OCI-LY7 (cell line): Measurements from ENCODE around the gene NEAT1. TPM values are rescaled to one million over a fixed set of nuclear protein-coding genes. Genes with fewer than 3 reads are reported as not detected.

Experiments
- BruUV-seq: library from RNA; stranded (reverse); fragments of 400-500 nt; replicated peaks from 2 replicates; lab custom pipeline; 2021; lab: Mats Ljungman, UMichigan
- CTCF ChIA-PET: fragments of 300-600 bp; sonication (Branson Sonifier 250); formaldehyde crosslinking; loops from one replicate; lab custom pipeline; 2022; ENCODE audit warnings: antibody characterized with exemption; ENCODE audit not compliant: unreplicated experiment; lab: Charles Lee
- POLR2A ChIA-PET: fragments of 300-600 bp; sonication (Branson Sonifier 250); formaldehyde crosslinking; loops from one replicate; lab custom pipeline; 2022; ENCODE audit warnings: antibody characterized with exemption; lab: Charles Lee
- DNase-seq: peaks from one replicate; pipeline ENCODE4 v3.0.0-alpha.2; 2015; ENCODE audit warnings: low spot score
- H2AFZ ChIP-seq: fragments of 200-600 bp; sonication (generic), shearing (Covaris generic); 2 replicates; pipeline ENCODE4 v1.6.1; 2014; ENCODE audit warnings: mild to moderate bottlenecking, antibody characterized with exemption, low read length, moderate library complexity
- H3K27ac ChIP-seq: fragments of 200-600 bp; sonication (generic); 2 replicates; pipeline ENCODE4 v1.5.1; 2014; ENCODE audit warnings: mixed run types, low read depth, mild to moderate bottlenecking, moderate library complexity, low read length, inconsistent platforms; ENCODE audit not compliant: poor library complexity, severe bottlenecking
- H3K36me3 ChIP-seq: fragments of 200-600 bp; sonication (generic); 2 replicates; pipeline ENCODE4 v1.6.1; 2014; ENCODE audit warnings: mild to moderate bottlenecking, antibody characterized with exemption, low read length, moderate library complexity, mixed read lengths; ENCODE audit not compliant: insufficient read depth
- H3K4me1 ChIP-seq: fragments of 200-600 bp; sonication (generic); 2 replicates; pipeline ENCODE4 v1.5.1; 2014; ENCODE audit warnings: mild to moderate bottlenecking, low read length; ENCODE audit not compliant: insufficient read depth, poor library complexity, severe bottlenecking
- H3K4me2 ChIP-seq: fragments of 200-600 bp; sonication (generic); 2 replicates; pipeline ENCODE4 v1.6.1; 2014; ENCODE audit warnings: mild to moderate bottlenecking, low read length
- H3K4me3 ChIP-seq: fragments of 200-600 bp; sonication (generic); 2 replicates; pipeline ENCODE4 v1.5.1; 2014; ENCODE audit warnings: mild to moderate bottlenecking, low read depth, low read length; ENCODE audit not compliant: poor library complexity, severe bottlenecking
- H3K79me2 ChIP-seq: fragments of 200-600 bp; sonication (generic); 2 replicates; pipeline ENCODE4 v1.6.1; 2016; ENCODE audit warnings: low read depth, mild to moderate bottlenecking, low read length, moderate library complexity, mixed read lengths; ENCODE audit not compliant: insufficient read depth
- H3K9me2 ChIP-seq: fragments of 200-600 bp; sonication (generic); 2 replicates; pipeline ENCODE4 v1.6.1; 2016; ENCODE audit warnings: mild to moderate bottlenecking, low read length, mixed read lengths; ENCODE audit not compliant: insufficient read depth
- H3K9me3 ChIP-seq: fragments of 200-600 bp; sonication (generic); 2 replicates; pipeline ENCODE4 v1.6.1; 2014; ENCODE audit warnings: mild to moderate bottlenecking, mixed run types, low read length, mixed read lengths
- H4K20me1 ChIP-seq: fragments of 200-600 bp; sonication (generic); 2 replicates; pipeline ENCODE4 v1.6.1; 2014; ENCODE audit warnings: mild to moderate bottlenecking, antibody characterized with exemption, low read length, moderate library complexity, mixed read lengths; ENCODE audit not compliant: insufficient read depth
- EZH2phosphoT487 ChIP-seq: fragments of 200-600 bp; sonication (generic); IDR thresholded peaks from 2 replicates; pipeline ENCODE4 v1.6.1; 2018; ENCODE audit warnings: low read depth, borderline replicate concordance, mild to moderate bottlenecking, mixed run types, antibody characterized with exemption, low read length, moderate library complexity, mixed read lengths
- intact Hi-C: fragments of 100-400 bp; cut with micrococcal nuclease; formaldehyde crosslinking; loops from one replicate; pipeline ENCODE4 v1.10.0; 2022; ENCODE audit not compliant: unreplicated experiment
- total RNA-seq, 2 experiments: library from RNA; depleted of rRNA in 1 of 2; stranded (reverse); fragments of >200 nt in 1 of 2; shearing (Covaris generic) in 1 of 2; gene quantifications; 2 replicates each; pipeline ENCODE4 v1.2.3, GENCODE V29; 2014 to 2022
- TF ChIP-seq, protein P1 (sequence below): fragments of 200-600 bp; sonication (generic); conservative IDR thresholded peaks from 2 replicates; pipeline ENCODE4 v1.5.1; 2014; ENCODE audit warnings: mild to moderate bottlenecking, antibody characterized with exemption, low read length, moderate library complexity, mixed read lengths

Gene NEAT1
- total RNA-seq, 2 experiments from 2014 or later = 30.1 to 440 TPM

DNA sequence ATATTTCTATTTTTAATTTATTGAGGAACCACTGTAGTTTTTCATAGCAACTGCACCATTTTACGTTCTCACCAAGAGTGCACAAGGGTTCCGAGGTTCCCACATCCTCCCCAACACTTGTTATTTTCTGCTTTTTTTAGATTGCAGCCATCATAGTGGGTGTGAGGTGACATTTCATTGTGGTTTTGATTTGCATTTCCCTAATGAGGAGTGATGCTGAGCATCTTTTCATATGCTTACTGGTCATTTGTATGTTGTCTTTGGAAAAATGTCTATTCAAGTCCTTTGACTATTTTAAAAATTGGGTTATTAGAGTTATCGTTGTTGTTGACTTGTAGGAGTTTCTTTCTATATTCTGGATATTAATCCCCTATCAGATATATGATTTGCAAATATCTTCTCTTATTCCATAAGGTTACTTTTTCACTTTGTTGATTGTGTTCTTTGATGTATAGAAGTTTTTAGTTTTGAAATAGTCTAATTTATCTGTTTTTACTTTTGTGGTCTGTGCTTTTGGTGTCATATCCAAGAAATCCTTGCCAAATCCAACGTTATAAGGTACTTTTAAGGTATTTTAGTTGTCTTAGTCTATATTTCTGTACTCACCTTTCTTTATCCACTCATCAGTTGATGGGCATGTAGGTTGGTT is 9.0 kb downstream of the NEAT1 start:
- H3K9me2 ChIP-seq = no peaks in the 10 kb centered on the region
- peaks cover under 1% of the 10 kb centered on the region; the same call in 1 of the 2 replicates for H4K20me1 ChIP-seq
- peaks cover 100% of the 10 kb centered on the region for H3K4me1 ChIP-seq
- peak overlapping the region; percentile 97 for H3K27ac ChIP-seq
- no TSS peak for BruUV-seq
- DNase-seq = peak; percentile 77
- peaks cover 80% of the 10 kb centered on the region for H3K79me2 ChIP-seq
- H3K36me3 ChIP-seq = peaks cover 18% of the 10 kb centered on the region; the same call in 1 of the 2 replicates
- ChIA-PET CTCF (no interaction called here), POLR2A (interaction anchor here (1.1 to 1.2 kb wide), 2 partner anchors 9 to 68 kb away, joined by 3 to 7 read pairs; partner anchors contain the start of gene NEAT1)
- intact Hi-C loops = no loop called here
- H3K4me3 ChIP-seq = peak overlapping the region; percentile 73
- TF ChIP-seq, protein P1, sequence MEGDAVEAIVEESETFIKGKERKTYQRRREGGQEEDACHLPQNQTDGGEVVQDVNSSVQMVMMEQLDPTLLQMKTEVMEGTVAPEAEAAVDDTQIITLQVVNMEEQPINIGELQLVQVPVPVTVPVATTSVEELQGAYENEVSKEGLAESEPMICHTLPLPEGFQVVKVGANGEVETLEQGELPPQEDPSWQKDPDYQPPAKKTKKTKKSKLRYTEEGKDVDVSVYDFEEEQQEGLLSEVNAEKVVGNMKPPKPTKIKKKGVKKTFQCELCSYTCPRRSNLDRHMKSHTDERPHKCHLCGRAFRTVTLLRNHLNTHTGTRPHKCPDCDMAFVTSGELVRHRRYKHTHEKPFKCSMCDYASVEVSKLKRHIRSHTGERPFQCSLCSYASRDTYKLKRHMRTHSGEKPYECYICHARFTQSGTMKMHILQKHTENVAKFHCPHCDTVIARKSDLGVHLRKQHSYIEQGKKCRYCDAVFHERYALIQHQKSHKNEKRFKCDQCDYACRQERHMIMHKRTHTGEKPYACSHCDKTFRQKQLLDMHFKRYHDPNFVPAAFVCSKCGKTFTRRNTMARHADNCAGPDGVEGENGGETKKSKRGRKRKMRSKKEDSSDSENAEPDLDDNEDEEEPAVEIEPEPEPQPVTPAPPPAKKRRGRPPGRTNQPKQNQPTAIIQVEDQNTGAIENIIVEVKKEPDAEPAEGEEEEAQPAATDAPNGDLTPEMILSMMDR = no peak
- H2AFZ ChIP-seq = no peak overlapping the region
- peak overlapping the region; percentile 91 for H3K4me2 ChIP-seq
- no peaks in the 10 kb centered on the region for H3K9me3 ChIP-seq

DNA sequence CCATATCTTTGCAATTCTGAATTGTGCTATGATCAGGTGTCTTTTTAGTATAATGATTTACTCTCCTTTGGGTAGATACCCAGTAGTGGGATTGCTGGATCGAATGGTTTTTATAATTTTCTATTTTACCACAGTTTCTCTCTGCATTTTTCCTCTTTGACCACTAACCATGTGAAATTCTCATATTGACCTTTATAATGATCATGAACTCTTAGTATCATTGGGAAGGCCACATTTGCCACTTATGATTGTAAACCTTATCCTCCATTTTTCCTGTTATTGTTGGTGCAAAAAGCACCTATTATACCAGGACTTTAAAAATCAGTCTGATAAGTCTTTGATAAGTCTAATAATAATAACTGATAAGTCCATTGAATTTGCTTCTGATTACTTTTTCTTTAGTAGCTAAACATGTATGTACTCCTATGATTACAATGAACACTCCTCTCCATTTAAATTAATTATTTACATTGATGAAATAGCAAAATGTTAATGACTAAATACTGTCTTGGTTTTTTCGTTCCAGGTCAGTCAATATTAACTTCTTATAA is 9.6 kb downstream of the NEAT1 start:
- BruUV-seq = TSS peak; percentile 9
- Histone ChIP-seq H2AFZ (no peak overlapping the region), H3K4me2 (peak overlapping the region; percentile 91), H3K79me2 (peaks cover 74% of the 10 kb centered on the region), H3K9me2 (no peaks in the 10 kb centered on the region), H3K27ac (peak overlapping the region; percentile 97), H3K36me3 (0 out of 2 replicates have a peak, but pooled peaks cover 13% of the 10 kb centered on the region), H3K4me3 (peak overlapping the region; percentile 73), H4K20me1 (no peaks in the 10 kb centered on the region), H3K4me1 (peaks cover 97% of the 10 kb centered on the region), H3K9me3 (no peaks in the 10 kb centered on the region)
- no peak for DNase-seq
- TF ChIP-seq, protein P1 = no peak
- TF ChIP-seq EZH2phosphoT487 = no peak
- POLR2A ChIA-PET = interaction anchor here (0.6 to 1.4 kb wide), 10 partner anchors 8 to 681 kb away, joined by 3 to 8 read pairs (median 4); partner anchors contain the start of genes MALAT1 and NEAT1
- intact Hi-C loops = no loop called here
- CTCF ChIA-PET = interaction anchor here (0.6 kb wide), 1 partner anchor 17 kb away, joined by 3 read pairs; no protein-coding TSS in a partner anchor
